SK-N-SH (cell line): ENCODE data around the gene COLEC12. TPM values are rescaled to one million over a fixed set of nuclear protein-coding genes. Genes with fewer than 3 reads are reported as not detected.

Experiments
- CTCF ChIA-PET: fragments of 300-600, 350-600 bp; formaldehyde crosslinking; extraction: SDS; loops from one replicate; lab custom pipeline; 2021; lab: Yijun Ruan, JAX
- POLR2A ChIA-PET: fragments of 350-600 bp; sonication (Branson Sonifier 250); formaldehyde crosslinking; extraction: SDS; loops from one replicate; lab custom pipeline; 2020; ENCODE audit warnings: antibody characterized with exemption, inconsistent platforms; lab: Yijun Ruan, JAX
- DNase-seq: peaks from one replicate; pipeline ENCODE4 v3.0.0; 2012
- H2AFZ ChIP-seq: fragments of 200-600 bp; sonication (generic); 2 replicates; pipeline ENCODE4 v1.8.1; 2016; ENCODE audit warnings: antibody characterized with exemption, mild to moderate bottlenecking, low read depth
- H3F3A ChIP-seq: fragments of 200-600 bp; sonication (generic); replicated peaks from 2 replicates; pipeline ENCODE3; 2016; ENCODE audit warnings: antibody characterized with exemption, mild to moderate bottlenecking; ENCODE audit not compliant: insufficient read depth
- H3K27ac ChIP-seq, 2 experiments: fragments of 200-500 bp in 1 of 2; fragments of 200-600 bp in 1 of 2; sonication (Bioruptor generic) in 1 of 2; sonication (generic), shearing (Covaris generic) in 1 of 2; 2 replicates each; pipeline versions ENCODE4 v1.5.1 to v1.6.1; 2014 to 2016; ENCODE audit warnings: low read depth in 2 of 2, inconsistent platforms in 1 of 2, low read length in 1 of 2, mild to moderate bottlenecking in 1 of 2, mixed read lengths in 1 of 2
- H3K27me3 ChIP-seq: fragments of 200-600 bp; sonication (generic), shearing (Covaris generic); 2 replicates; pipeline ENCODE4 v1.6.1; 2016; ENCODE audit warnings: mixed run types; ENCODE audit not compliant: insufficient read depth
- H3K36me3 ChIP-seq, 2 experiments: fragments of 200-500 bp in 1 of 2; fragments of 200-600 bp in 1 of 2; sonication (Bioruptor generic) in 1 of 2; sonication (generic) in 1 of 2; replicated peaks in 1 of 2; 2 replicates each; pipeline versions ENCODE3 to v1.5.1; 2014 to 2016; ENCODE audit warnings: low read length in 1 of 2, mild to moderate bottlenecking in 1 of 2; ENCODE audit not compliant: insufficient read depth in 2 of 2, control insufficient read depth in 1 of 2
- H3K4me1 ChIP-seq, 2 experiments: fragments of 200-500 bp in 1 of 2; fragments of 200-600 bp in 1 of 2; sonication (Bioruptor generic) in 1 of 2; sonication (generic), shearing (Covaris generic) in 1 of 2; 2 replicates each; pipeline versions ENCODE4 v1.5.1 to v1.6.1; 2014 to 2016; ENCODE audit warnings: low read depth in 1 of 2, low read length in 1 of 2, mixed run types in 1 of 2; ENCODE audit not compliant: insufficient read depth in 2 of 2, control insufficient read depth in 1 of 2
- H3K4me2 ChIP-seq: fragments of 200-600 bp; sonication (generic), shearing (Covaris generic); 2 replicates; pipeline ENCODE4 v1.6.1; 2017; ENCODE audit warnings: mixed run types
- H3K4me3 ChIP-seq, 2 experiments: fragments of 200-500 bp in 1 of 2; fragments of 200-600 bp in 1 of 2; sonication (Bioruptor generic) in 1 of 2; sonication (generic), shearing (Covaris generic) in 1 of 2; 2 replicates each; pipeline versions ENCODE4 v1.5.1 to v1.8.1; 2014 to 2016; ENCODE audit warnings: low read depth in 2 of 2, inconsistent platforms in 1 of 2, low read length in 1 of 2, mild to moderate bottlenecking in 1 of 2, mixed read lengths in 1 of 2, moderate library complexity in 1 of 2
- H3K79me2 ChIP-seq: fragments of 200-600 bp; sonication (generic); 2 replicates; pipeline ENCODE4 v1.8.1; 2017; ENCODE audit warnings: mild to moderate bottlenecking; ENCODE audit not compliant: insufficient read depth
- H3K9ac ChIP-seq: fragments of 200-600 bp; sonication (generic); 2 replicates; pipeline ENCODE4 v1.6.1; 2017; ENCODE audit warnings: mixed run types
- H3K9me2 ChIP-seq: fragments of 200-600 bp; sonication (generic); 2 replicates; pipeline ENCODE4 v1.6.1; 2017; ENCODE audit warnings: mixed run types
- H3K9me3 ChIP-seq: fragments of 200-600 bp; sonication (generic); 2 replicates; pipeline ENCODE4 v1.6.1; 2017; ENCODE audit warnings: mixed run types, mild to moderate bottlenecking, moderate library complexity
- H4K20me1 ChIP-seq: fragments of 200-600 bp; sonication (generic); 2 replicates; pipeline ENCODE4 v1.6.1; 2017; ENCODE audit warnings: mild to moderate bottlenecking, mixed run types; ENCODE audit not compliant: insufficient read depth
- EP300 ChIP-seq, 2 experiments: IDR thresholded peaks; 2 replicates each; pipeline versions ENCODE4 v1.4.0 to v1.6.1; 2012; ENCODE audit warnings: borderline replicate concordance in 1 of 2, low read depth in 1 of 2, low read length in 1 of 2
- JUND ChIP-seq: IDR thresholded peaks from 2 replicates; pipeline ENCODE4 v1.4.0; 2012
- POLR2AphosphoS5 ChIP-seq: IDR thresholded peaks from 2 replicates; pipeline ENCODE4 v1.6.1; 2012; ENCODE audit warnings: low read depth, low read length
- RAD21 ChIP-seq: IDR thresholded peaks from 2 replicates; pipeline ENCODE4 v1.6.1; 2012; ENCODE audit warnings: mild to moderate bottlenecking, low read length
- RCOR1 ChIP-seq: fragments of 150-350 bp; IDR thresholded peaks from 2 replicates; pipeline ENCODE4 v1.6.1; 2017; ENCODE audit warnings: antibody characterized with exemption, low read length
- RFX5 ChIP-seq: IDR thresholded peaks from 2 replicates; pipeline ENCODE4 v1.6.1; 2012; ENCODE audit warnings: mild to moderate bottlenecking, improper control_type of control experiment, low read length
- SIN3A ChIP-seq: IDR thresholded peaks from 2 replicates; pipeline ENCODE4 v1.6.1; 2012; ENCODE audit warnings: low read depth, mild to moderate bottlenecking, low read length, moderate library complexity, borderline replicate concordance
- TAF1 ChIP-seq: IDR thresholded peaks from 2 replicates; pipeline ENCODE4 v1.6.1; 2012; ENCODE audit warnings: low read depth, mild to moderate bottlenecking, low read length, moderate library complexity, borderline replicate concordance
- TCF12 ChIP-seq: IDR thresholded peaks from 2 replicates; pipeline ENCODE4 v1.4.0; 2012
- YY1 ChIP-seq: IDR thresholded peaks from 2 replicates; pipeline ENCODE4 v1.4.0; 2012; ENCODE audit warnings: low read depth, mild to moderate bottlenecking
- WGBS: methylation state at CpG from one replicate; pipeline ENCODE4 v1.1.6; 2017; ENCODE audit warnings: low lambda C conversion rate; 5-methylcytosine and 5-hydroxymethylcytosine counted together
- polyA plus RNA-seq, 3 experiments: library from polyadenylated mRNA; depleted of rRNA; stranded (reverse); fragments of >200 nt; gene quantifications; 2 replicates each; pipeline ENCODE4 v1.2.3, GENCODE V29; 2012
- TF ChIP-seq, protein P1 (sequence below): fragments of 200-600 bp; sonication (generic); IDR thresholded peaks from 2 replicates; pipeline ENCODE4 v1.6.1; 2017; ENCODE audit warnings: antibody characterized with exemption, mild to moderate bottlenecking, moderate library complexity
- TF ChIP-seq, protein P2 (sequence below): fragments of 150-350 bp; IDR thresholded peaks from 2 replicates; pipeline ENCODE4 v1.6.1; 2016; ENCODE audit warnings: mild to moderate bottlenecking, low read depth, low read length
- TF ChIP-seq, protein P3 (sequence below): IDR thresholded peaks from 2 replicates; pipeline ENCODE4 v1.4.0; 2012; ENCODE audit warnings: low read depth
- TF ChIP-seq, protein P4 (sequence below): IDR thresholded peaks from 2 replicates; pipeline ENCODE4; 2012
- TF ChIP-seq, protein P5 (sequence below): IDR thresholded peaks from 2 replicates; pipeline ENCODE4 v1.4.0; 2012; ENCODE audit warnings: low read depth, borderline replicate concordance

The COLEC12 gene
- polyA plus RNA-seq, 1 of the 3 experiments (the other 2 are of a cell fraction): 41.2 TPM

DNA sequence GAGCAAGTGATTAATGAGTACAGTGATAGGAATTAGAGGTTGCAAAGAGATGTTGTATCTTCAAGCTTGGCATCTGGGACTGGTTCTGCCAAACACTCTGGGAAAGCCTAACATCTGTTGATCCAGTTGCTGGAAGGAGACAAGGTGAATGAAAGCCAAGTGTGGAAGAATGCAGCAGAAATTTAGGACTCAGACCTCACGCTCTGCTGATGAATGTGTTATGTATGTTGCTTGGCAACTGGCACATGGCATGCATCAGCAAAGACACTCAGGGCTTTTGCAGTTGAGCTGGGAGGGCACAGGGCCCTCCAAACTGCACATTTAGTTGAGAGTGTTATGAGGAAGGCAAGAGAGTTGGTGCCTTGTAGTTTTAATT lies 105.5 kb downstream of the COLEC12 start:
- H4K20me1 ChIP-seq: no peaks in the 10 kb centered on the region
- POLR2A ChIA-PET: no interaction called here
- H3K4me1 ChIP-seq: peaks cover 21 to 60% of the 10 kb centered on the region in 2 experiments
- no peaks in the 10 kb centered on the region for H3K9me2 ChIP-seq
- H3K27ac ChIP-seq: peak overlapping the region; percentile 90 to 95
- H3K4me3 ChIP-seq: no peak overlapping the region
- H3K27me3 ChIP-seq: no peaks in the 10 kb centered on the region
- peak overlapping the region; percentile 68 for H3K4me2 ChIP-seq
- 20% methylated on average over 1 of the region's 1 CpG for WGBS
- H2AFZ ChIP-seq: no peak overlapping the region; the same call in 1 of the 2 replicates
- peak overlapping the region; percentile 65; the same call in 1 of the 2 replicates for H3K9ac ChIP-seq
- H3K36me3 ChIP-seq: no peaks in the 10 kb centered on the region
- H3K9me3 ChIP-seq: no peaks in the 10 kb centered on the region
- TF ChIP-seq, protein P1, sequence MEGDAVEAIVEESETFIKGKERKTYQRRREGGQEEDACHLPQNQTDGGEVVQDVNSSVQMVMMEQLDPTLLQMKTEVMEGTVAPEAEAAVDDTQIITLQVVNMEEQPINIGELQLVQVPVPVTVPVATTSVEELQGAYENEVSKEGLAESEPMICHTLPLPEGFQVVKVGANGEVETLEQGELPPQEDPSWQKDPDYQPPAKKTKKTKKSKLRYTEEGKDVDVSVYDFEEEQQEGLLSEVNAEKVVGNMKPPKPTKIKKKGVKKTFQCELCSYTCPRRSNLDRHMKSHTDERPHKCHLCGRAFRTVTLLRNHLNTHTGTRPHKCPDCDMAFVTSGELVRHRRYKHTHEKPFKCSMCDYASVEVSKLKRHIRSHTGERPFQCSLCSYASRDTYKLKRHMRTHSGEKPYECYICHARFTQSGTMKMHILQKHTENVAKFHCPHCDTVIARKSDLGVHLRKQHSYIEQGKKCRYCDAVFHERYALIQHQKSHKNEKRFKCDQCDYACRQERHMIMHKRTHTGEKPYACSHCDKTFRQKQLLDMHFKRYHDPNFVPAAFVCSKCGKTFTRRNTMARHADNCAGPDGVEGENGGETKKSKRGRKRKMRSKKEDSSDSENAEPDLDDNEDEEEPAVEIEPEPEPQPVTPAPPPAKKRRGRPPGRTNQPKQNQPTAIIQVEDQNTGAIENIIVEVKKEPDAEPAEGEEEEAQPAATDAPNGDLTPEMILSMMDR: no peak
- TF ChIP-seq EP300 (IDR thresholded peaks at IDR 0.05; ENCODE audit: borderline replicate concordance in 1 of 2, low read depth in 1 of 2, low read length in 1 of 2): 0 out of 4 replicates have a peak, but pooled peaks of 1 of the 2 experiments have one; percentile 12
- TF ChIP-seq, protein P2, sequence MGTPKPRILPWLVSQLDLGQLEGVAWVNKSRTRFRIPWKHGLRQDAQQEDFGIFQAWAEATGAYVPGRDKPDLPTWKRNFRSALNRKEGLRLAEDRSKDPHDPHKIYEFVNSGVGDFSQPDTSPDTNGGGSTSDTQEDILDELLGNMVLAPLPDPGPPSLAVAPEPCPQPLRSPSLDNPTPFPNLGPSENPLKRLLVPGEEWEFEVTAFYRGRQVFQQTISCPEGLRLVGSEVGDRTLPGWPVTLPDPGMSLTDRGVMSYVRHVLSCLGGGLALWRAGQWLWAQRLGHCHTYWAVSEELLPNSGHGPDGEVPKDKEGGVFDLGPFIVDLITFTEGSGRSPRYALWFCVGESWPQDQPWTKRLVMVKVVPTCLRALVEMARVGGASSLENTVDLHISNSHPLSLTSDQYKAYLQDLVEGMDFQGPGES: no peak
- TF ChIP-seq RAD21: peak; percentile 8; the same call in 1 of the 2 replicates
- TF ChIP-seq RCOR1: peak; percentile 47
- peak; percentile 64 for TF ChIP-seq TCF12
- TF ChIP-seq TAF1: no peak
- TF ChIP-seq, protein P3, sequence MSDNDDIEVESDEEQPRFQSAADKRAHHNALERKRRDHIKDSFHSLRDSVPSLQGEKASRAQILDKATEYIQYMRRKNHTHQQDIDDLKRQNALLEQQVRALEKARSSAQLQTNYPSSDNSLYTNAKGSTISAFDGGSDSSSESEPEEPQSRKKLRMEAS: peak; percentile 75
- 0 out of 2 replicates have a peak, but pooled peaks have one; percentile 37 for TF ChIP-seq SIN3A
- TF ChIP-seq, protein P4, sequence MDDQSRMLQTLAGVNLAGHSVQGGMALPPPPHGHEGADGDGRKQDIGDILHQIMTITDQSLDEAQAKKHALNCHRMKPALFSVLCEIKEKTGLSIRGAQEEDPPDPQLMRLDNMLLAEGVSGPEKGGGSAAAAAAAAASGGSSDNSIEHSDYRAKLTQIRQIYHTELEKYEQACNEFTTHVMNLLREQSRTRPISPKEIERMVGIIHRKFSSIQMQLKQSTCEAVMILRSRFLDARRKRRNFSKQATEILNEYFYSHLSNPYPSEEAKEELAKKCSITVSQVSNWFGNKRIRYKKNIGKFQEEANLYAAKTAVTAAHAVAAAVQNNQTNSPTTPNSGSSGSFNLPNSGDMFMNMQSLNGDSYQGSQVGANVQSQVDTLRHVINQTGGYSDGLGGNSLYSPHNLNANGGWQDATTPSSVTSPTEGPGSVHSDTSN: peak; percentile 62
- peaks cover 25% of the 10 kb centered on the region for H3F3A ChIP-seq
- H3K79me2 ChIP-seq: no peaks in the 10 kb centered on the region
- DNase-seq: no peak
- CTCF ChIA-PET: interaction anchor here (0.8 to 1.2 kb wide), 2 partner anchors 22 to 34 kb away, joined by 3 read pairs; no protein-coding TSS in a partner anchor

DNA sequence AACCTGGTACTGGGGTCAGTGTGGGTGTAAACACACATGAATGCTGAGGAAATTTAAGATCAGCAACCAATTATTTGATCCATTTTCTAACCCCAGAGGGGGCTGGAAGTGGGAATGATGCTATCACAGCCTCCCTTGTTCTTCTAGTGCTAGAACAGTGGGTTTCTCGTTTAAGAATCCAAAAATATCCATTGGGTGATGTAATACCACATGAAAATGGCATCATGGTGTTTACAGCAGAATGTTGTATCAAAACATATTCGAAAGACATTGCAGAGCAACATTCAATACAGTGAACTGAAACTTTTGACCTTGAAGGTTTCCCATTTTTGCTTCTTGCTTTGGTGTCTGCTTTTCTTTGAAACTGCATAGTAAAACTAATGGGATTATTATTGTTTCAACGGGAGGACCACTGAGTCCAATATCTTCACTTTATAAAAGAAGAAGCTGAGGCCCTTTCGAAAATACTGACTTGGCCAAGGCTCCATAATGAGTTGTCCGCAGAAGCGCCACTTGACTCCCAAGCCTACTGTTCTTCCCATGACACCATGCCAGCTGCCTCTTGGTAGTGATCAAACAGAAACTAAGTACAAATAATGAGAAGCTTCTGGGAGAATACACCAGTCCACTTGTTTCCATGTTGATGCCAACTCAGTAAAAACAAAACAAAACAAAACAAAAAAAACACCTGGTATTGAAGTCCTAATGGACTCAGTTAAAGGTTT lies 106.1 kb downstream of the COLEC12 start:
- H3K36me3 ChIP-seq: no peaks in the 10 kb centered on the region
- POLR2A ChIA-PET: no interaction called here

More for the DNA sequence above, 106.1 kb downstream of the COLEC12 start:
- TF ChIP-seq TCF12 (no peak), RFX5 (no peak), RCOR1 (no peak), POLR2AphosphoS5 (no peak), JUND (no peak), YY1 (no peak), EP300 (IDR thresholded peaks at IDR 0.05; ENCODE audit: borderline replicate concordance in 1 of 2, low read depth in 1 of 2, low read length in 1 of 2) (no peak)
- TF ChIP-seq, protein P5, sequence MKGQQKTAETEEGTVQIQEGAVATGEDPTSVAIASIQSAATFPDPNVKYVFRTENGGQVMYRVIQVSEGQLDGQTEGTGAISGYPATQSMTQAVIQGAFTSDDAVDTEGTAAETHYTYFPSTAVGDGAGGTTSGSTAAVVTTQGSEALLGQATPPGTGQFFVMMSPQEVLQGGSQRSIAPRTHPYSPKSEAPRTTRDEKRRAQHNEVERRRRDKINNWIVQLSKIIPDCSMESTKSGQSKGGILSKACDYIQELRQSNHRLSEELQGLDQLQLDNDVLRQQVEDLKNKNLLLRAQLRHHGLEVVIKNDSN: no peak
- TF ChIP-seq, all 33 proteins: peak for 0
- Histone ChIP-seq H3K4me2 (peak overlapping the region; percentile 68), H3K9me3 (no peaks in the 10 kb centered on the region), H3K4me1 (peaks cover 21 to 57% of the 10 kb centered on the region in 2 experiments), H3K4me3 (no peak overlapping the region), H3F3A (peaks cover 25% of the 10 kb centered on the region), H3K9me2 (no peaks in the 10 kb centered on the region), H4K20me1 (no peaks in the 10 kb centered on the region), H3K79me2 (no peaks in the 10 kb centered on the region), H2AFZ (no peak overlapping the region), H3K9ac (peak overlapping the region; percentile 65; the same call in 1 of the 2 replicates), H3K27ac (peak overlapping the region; percentile 90 to 95), H3K27me3 (no peaks in the 10 kb centered on the region)
- CTCF ChIA-PET: interaction anchor here (0.8 to 1.2 kb wide), 2 partner anchors 21 to 34 kb away, joined by 3 read pairs; no protein-coding TSS in a partner anchor
- WGBS: 90% methylated on average over 6 of the region's 6 CpGs
- no peak for DNase-seq
